Glomerular visceral epithelial cell (primary cell): ENCODE data around the gene ANKRD63.
A peak's percentile ranks its signal among the peaks of the same experiment; 100 is the strongest.

ENCODE experiments used
- DNase-seq: peaks from one replicate; pipeline ENCODE4 v3.0.0-alpha.2; 2016; ENCODE audit errors: extremely low spot score

Gene ANKRD63

GRCh38 chr15:40282869-40283614 is at the start of gene ANKRD63:
TSS of gene ANKRD63 (minus strand) at chr15:40283064. CDS start at chr15:40282586, 478 bp downstream.
- peak; percentile 8 for DNase-seq

GRCh38 chr15:40332113-40332781 is 49.4 kb upstream of the ANKRD63 start:
- DNase-seq, result no peak

DNA sequence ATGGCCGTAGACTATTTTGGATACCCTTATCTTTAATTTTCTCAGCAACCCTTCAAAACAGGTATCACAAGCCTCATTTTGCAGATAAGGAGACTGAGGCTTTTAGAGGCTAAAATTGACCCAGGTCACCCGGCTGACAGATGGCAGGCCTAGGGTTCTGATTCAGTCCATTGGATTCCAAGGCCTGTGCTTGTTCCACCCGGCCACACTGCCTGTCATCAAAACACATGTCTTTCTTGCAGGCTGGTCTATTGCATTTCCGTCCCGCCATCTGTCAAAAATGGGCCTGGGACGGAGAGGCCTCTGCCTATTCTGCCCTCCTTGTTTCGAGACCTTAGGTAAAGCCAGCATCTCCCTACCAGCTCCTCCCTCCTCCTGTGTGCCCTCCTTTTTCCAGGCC is 48.8 kb upstream of the ANKRD63 start:
- no peak for DNase-seq

DNA sequence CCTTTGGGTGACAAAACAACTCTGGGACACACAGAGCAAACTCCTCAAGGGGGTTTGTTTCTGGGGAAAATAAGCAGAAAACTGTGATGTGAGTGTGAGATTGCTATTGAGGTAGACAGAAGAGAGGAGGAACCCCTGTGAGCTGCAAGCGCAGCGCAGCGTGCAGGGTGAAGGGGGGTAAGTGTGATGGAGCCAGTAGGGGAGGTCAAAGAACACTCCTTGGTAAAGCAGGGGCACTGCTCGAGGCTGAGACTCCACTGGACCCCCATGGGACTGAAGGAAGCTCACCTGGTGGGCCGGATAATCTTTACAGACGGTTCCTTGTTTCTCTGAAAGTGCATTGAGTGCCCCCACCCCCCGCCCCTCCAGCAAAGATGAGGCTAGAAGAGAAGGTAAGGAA is 48.2 kb upstream of the ANKRD63 start:
- no peak for DNase-seq

GRCh38 chr15:40330368-40330836 is 47.5 kb upstream of the ANKRD63 start:
- no peak for DNase-seq

- no peak for DNase-seq
Measured at GRCh38 chr15:40329804-40330203, 46.9 kb upstream of the ANKRD63 start.

DNA sequence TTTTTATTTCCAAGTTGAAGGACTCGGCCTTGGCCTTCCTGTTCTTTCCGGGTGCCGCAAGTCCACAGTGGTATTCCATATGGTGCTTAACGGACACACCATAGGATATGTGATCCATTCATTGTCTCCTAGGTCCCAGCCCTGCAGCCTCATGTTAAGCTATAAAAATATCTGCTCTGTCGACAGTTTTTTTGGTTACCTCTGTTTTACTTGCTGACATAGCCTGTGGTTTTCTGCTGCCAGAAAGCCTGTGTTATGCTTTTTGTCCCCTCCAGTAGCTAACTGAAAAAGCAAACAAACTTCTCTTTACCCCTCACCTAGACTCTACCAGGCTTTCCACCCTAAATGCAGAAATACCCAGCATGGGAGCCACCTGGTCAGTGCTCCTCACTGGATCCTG is 45.9 kb upstream of the ANKRD63 start:
- DNase-seq, result no peak

GRCh38 chr15:40328176-40328575 is 45.3 kb upstream of the ANKRD63 start:
- peak; percentile 32 for DNase-seq

GRCh38 chr15:40327457-40327856 is 44.6 kb upstream of the ANKRD63 start:
- DNase-seq, result no peak

DNA sequence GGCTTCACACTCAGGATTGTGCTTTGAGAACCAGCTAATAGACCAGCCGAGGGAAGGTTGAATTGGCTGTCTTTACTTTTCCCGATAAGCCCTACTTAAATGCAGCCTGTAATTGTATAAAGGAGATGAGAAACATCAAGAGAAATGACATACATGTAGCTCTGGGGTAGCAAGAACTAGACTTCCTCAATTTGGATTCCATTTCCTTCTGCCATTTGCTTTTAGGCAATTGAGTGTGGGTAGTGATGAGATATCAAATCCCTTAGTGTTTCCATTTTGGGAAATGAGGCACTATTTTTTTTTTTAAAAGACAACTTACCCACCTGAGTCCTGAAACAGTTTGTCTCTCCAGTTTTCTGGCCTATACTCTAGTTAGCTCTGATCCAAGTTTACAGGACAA is 42.8 kb upstream of the ANKRD63 start:
- no peak for DNase-seq

- DNase-seq, result no peak
Measured at GRCh38 chr15:40325188-40325587, 42.3 kb upstream of the ANKRD63 start.

DNA sequence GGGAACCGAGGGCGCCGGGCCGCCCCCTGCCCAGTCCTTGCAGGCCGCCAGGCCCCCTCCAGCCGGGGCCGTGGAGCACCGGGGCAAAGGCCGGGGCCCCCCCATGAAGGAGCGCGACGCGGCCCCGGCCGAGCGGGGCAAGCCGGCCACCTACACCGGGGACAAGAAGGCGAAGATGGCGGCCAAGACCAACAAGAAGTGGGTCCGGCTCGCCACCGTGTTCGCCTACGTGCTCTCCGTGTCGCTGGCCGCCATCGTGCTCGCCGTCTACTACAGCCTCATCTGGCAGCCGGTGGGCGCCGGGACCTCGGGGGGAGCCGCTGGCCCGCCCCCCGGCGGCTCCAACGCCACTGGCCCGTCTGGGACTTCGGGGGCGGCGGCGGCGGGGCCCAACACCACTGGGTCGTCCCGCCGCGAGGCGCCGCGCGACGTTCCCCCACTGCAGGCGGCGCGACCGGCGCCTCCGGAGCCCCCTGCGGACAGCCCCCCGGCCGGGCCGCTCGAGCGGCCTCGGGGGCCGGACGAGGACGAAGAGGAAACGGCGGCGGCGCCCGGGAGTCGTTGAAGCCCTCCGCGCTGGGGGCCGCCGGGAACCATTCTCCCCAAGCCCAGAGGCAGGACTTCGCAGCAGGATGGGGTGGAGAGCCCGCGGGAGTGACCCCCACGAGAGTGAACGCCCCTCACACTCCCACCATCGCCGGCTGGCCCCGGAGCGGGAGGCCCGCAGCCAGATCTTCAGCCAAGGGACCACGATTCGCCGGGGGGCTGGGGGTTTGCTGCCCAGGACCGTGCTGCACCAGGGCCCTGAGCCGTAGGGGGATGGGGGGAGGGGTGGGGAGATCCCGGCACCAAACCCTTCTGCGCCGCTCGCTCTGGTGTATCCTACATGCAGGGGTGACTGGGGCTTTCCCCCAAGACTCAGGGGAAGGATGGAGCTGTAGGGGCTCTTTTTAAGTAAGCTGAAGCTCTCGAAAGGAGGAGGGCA is 41.4 kb upstream of the ANKRD63 start:
- no peak for DNase-seq

GRCh38 chr15:40323239-40323952 is 40.5 kb upstream of the ANKRD63 start, which contains the start of gene INAFM2:
TSS of gene INAFM2 (plus strand) at chr15:40323692. CDS start at chr15:40324056, 364 bp downstream.
- DNase-seq, result peak; percentile 97

DNA sequence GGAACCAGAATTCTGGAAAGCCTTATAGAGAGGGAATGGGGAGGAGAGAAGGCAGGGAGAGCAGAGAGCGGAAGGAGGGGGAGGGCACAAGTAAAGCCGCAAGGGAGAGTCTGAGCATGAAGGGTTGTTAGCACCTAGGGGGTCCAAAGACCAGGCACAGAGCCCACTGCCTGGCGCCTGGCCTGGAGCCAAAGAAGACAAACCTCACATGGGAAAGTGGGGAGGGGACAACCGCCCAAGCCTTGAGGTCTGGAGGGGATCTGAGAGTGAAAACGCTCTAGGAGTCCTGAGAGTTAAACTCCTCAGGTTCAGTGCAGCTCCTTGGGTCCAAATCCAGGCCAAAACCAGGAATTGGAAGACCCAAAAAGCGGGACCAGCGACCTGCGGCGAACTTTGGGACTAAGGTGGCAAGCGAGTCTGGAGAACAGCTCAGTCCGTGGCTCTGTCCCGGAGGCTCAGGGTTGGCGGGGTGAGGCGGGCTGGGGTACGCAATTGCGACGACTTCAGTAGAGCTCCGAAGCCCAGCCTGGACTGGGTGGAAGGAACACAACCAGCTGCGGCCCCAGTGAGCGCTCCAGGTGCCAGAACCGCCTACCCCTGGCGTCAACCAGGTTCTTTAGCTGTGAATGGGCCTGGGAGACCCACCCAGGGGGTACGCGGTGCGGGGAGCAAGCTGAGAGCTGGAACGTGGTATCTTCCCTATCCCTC is 39.8 kb upstream of the ANKRD63 start:
- no peak for DNase-seq

- DNase-seq, result peak; percentile 67
Measured at GRCh38 chr15:40320931-40321371, 38.1 kb upstream of the ANKRD63 start.

GRCh38 chr15:40320409-40320808 is 37.5 kb upstream of the ANKRD63 start:
- DNase-seq, result no peak

DNA sequence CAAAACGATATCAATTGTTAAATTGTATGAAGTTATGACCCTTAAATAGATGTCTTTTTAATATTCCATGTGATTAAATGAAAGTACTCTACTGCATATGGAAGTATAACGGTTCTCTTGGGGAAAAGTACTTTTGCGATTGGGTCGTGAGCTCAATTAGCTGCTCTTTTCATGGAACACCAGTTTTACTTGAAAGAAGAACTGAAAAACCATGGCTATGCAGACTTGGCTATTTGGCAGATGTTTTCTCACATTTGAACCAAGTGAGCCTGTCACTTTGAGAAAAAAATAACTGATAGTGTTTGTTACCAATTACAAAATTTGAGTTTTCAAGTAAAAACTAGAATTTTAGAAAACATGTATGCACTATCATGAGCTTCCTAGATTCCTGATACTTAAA is 34.7 kb upstream of the ANKRD63 start:
- DNase-seq, result no peak

- no peak for DNase-seq
Measured at GRCh38 chr15:40316931-40317330, 34.1 kb upstream of the ANKRD63 start.

- no peak for DNase-seq
Measured at GRCh38 chr15:40314723-40315276, 31.9 kb upstream of the ANKRD63 start.
